Measurements from ENCODE around the gene C1QA.

C1QA gene

GRCh38 chr1:22612671-22613571, 23.5 kb upstream of the C1QA start:
- no peak for DNase-seq (ENCODE audit: low read depth)

- no peak for DNase-seq (ENCODE audit: low read depth)
Observed at GRCh38 chr1:22613572-22613918, 22.9 kb upstream of the C1QA start.

GRCh38 chr1:22613951-22614350, 22.5 kb upstream of the C1QA start:
- no peak for DNase-seq (ENCODE audit: low read depth)

GRCh38 chr1:22615886-22616285, 20.5 kb upstream of the C1QA start:
- DNase-seq (ENCODE audit: low read depth): no peak

- DNase-seq (ENCODE audit: low read depth): no peak
Observed at GRCh38 chr1:22616571-22616970, 19.9 kb upstream of the C1QA start.

- no peak for DNase-seq (ENCODE audit: low read depth)
Observed at GRCh38 chr1:22618056-22618455, 18.4 kb upstream of the C1QA start.

- no peak for DNase-seq (ENCODE audit: low read depth)
Observed at GRCh38 chr1:22619252-22619651, 17.2 kb upstream of the C1QA start.

- DNase-seq (ENCODE audit: low read depth): no peak
Observed at GRCh38 chr1:22619798-22620197, 16.6 kb upstream of the C1QA start.

- no peak for DNase-seq (ENCODE audit: low read depth)
Observed at GRCh38 chr1:22621761-22622160, 14.7 kb upstream of the C1QA start.

- no peak for DNase-seq (ENCODE audit: low read depth)
Observed at GRCh38 chr1:22625262-22625925, 11.0 kb upstream of the C1QA start.

GRCh38 chr1:22626237-22627157, 9.9 kb upstream of the C1QA start:
- no peak for DNase-seq (ENCODE audit: low read depth)

GRCh38 chr1:22627331-22627730, 9.1 kb upstream of the C1QA start:
- DNase-seq (ENCODE audit: low read depth): no peak

GRCh38 chr1:22628698-22629444, 7.6 kb upstream of the C1QA start:
- DNase-seq (ENCODE audit: low read depth): no peak

- DNase-seq (ENCODE audit: low read depth): no peak
Observed at GRCh38 chr1:22629886-22630285, 6.5 kb upstream of the C1QA start.

GRCh38 chr1:22633697-22634463, 2.5 kb upstream of the C1QA start:
- no peak for DNase-seq (ENCODE audit: low read depth)

GRCh38 chr1:22635436-22635835, 992 bp upstream of the C1QA start:
- DNase-seq (ENCODE audit: low read depth): no peak

GRCh38 chr1:22636927-22637326, 499 bp downstream of the C1QA start:
- DNase-seq (ENCODE audit: low read depth): no peak

- DNase-seq (ENCODE audit: low read depth): no peak
Observed at GRCh38 chr1:22637907-22638445, 1.5 kb downstream of the C1QA start.

- DNase-seq (ENCODE audit: low read depth): no peak
Observed at GRCh38 chr1:22638476-22639234, 2.2 kb downstream of the C1QA start.

GRCh38 chr1:22639286-22639685, 2.9 kb downstream of the C1QA start:
- no peak for DNase-seq (ENCODE audit: low read depth)
